Sigmoid colon (tissue), 7 donors: ENCODE results near the gene IL31. TPM values are rescaled to one million over a fixed set of nuclear protein-coding genes. Genes with fewer than 3 reads are reported as not detected.
A peak's percentile ranks its signal among the peaks of the same experiment; 100 is the strongest.

Source experiments
- DNase-seq: peaks from one replicate; pipeline ENCODE4 v3.0.0-alpha.2; 2019
- H3K27ac ChIP-seq, 4 donors: fragments of 200-600 bp; sonication (generic); one replicate each; pipeline ENCODE4 v1.5.1; 2016 to 2019; ENCODE audit warnings: mild to moderate bottlenecking in 1 of 4
- H3K27me3 ChIP-seq, 3 donors: fragments of 200-600 bp; sonication (generic); one replicate each; pipeline ENCODE4 v1.5.1; 2019; ENCODE audit warnings: mild to moderate bottlenecking in 1 of 3
- H3K36me3 ChIP-seq, 4 donors: fragments of 200-600 bp; sonication (generic); one replicate each; pipeline ENCODE4 v1.5.1; 2016 to 2019
- H3K4me1 ChIP-seq, 4 donors: fragments of 200-600 bp; sonication (generic); one replicate each; pipeline ENCODE4 v1.5.1; 2017 to 2019
- H3K4me3 ChIP-seq, 4 donors: fragments of 200-600 bp; sonication (generic); one replicate each; pipeline ENCODE4 v1.5.1; 2017 to 2019; ENCODE audit warnings: mild to moderate bottlenecking in 2 of 4, moderate library complexity in 1 of 4
- H3K9me3 ChIP-seq, 4 donors: fragments of 200-600 bp in 3 of 4; sonication (generic) in 3 of 4; one replicate each; pipeline versions ENCODE4 v1.5.1 to v1.6.1; 2013 to 2019
- CTCF ChIP-seq, 4 experiments: fragments of 450-650 bp in 3 of 4; fragments of 200-600 bp in 1 of 4; IDR thresholded peaks; one replicate each; pipeline ENCODE4 v1.5.1; 2016 to 2019; ENCODE audit warnings: antibody characterized with exemption in 4 of 4, mild to moderate bottlenecking in 3 of 4, moderate library complexity in 2 of 4
- EP300 ChIP-seq, 4 donors: sonication (generic); formaldehyde crosslinking; IDR thresholded peaks; one replicate each; pipeline ENCODE4 v1.6.1; 2017; ENCODE audit warnings: antibody characterized with exemption in 4 of 4
- POLR2A ChIP-seq, 2 donors: fragments of 450-650 bp; IDR thresholded peaks; one replicate each; pipeline ENCODE4 v1.6.1; 2016; ENCODE audit warnings: antibody characterized with exemption in 2 of 2, mild to moderate bottlenecking in 2 of 2, moderate library complexity in 2 of 2
- POLR2AphosphoS5 ChIP-seq, 4 donors: sonication (generic); formaldehyde crosslinking; IDR thresholded peaks; one replicate each; pipeline ENCODE4 v1.6.1; 2017; ENCODE audit warnings: antibody characterized with exemption in 4 of 4
- WGBS, 2 donors: extraction: QIAGEN DNeasy Blood & Tissue Kit; methylation state at CpG; one replicate each; pipeline ENCODE4 v1.1.7; 2013; 5-methylcytosine and 5-hydroxymethylcytosine counted together
- intact Hi-C: fragments of 100-400 bp; cut with DNase I; formaldehyde crosslinking; loops from one replicate; pipeline ENCODE4 v1.15.1; 2023
- polyA plus RNA-seq, 3 donors: library from polyadenylated mRNA; stranded (reverse); fragments of 200-250 nt; gene quantifications; one replicate each; pipeline ENCODE4 v1.2.3, GENCODE V29; 2013
- total RNA-seq, 4 donors: library from RNA; depleted of rRNA; stranded (reverse); fragments of >200 nt; gene quantifications; one replicate each; pipeline ENCODE4 v1.1.0, GENCODE V29; 2016
- donor health status: healthy with polysubstance abuse.
- donor health status: Bipolar disorder and iron deficiency.
- donor health status: healthy.

IL31 gene
- total and polyA plus RNA-seq, 7 donors = not detected

DNA sequence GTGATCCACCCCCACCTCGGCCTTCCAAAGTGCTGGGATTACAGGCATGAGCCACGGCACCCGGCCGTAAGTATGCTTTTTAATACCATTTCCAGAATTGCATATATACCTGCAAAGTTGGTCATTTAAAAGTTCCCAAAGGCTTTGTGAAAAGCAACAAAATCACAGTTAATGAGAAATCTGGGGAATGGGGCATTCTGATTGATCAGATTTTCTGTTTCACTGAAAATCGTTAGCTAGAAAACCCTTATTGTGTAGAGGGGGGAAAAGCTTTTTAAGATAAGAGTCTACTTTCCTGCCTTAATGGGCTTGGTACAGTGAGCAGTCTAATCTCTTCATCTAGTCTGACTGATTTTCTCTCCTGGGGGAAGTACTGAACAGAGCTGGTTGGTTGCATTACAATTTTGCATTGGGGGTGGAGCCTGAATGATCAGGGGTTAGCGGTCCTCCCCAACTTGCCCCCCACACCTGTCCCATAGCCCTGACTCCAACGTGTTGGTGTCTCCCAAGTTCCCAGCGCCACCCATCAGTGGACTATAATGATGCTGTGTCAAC, 23.8 kb downstream of the IL31 start:
- Histone ChIP-seq H3K4me3 (no peak overlapping the region), H3K27me3 (no peaks in the 10 kb centered on the region), H3K36me3 (no peaks in the 10 kb centered on the region), H3K4me1 (peaks cover 0 to 12% (median 9%) of the 10 kb centered on the region in 4 donors), H3K27ac (no peak overlapping the region), H3K9me3 (no peaks in the 10 kb centered on the region)
- WGBS, 2 donors = 69 to 79% methylated on average over 8 of the region's 8 CpGs
- DNase-seq = no peak
- intact Hi-C loops = no loop called here
- TF ChIP-seq EP300 (IDR thresholded peaks at IDR 0.05) (no peak), CTCF (IDR thresholded peaks at IDR 0.05) (no peak), POLR2AphosphoS5 (IDR thresholded peaks at IDR 0.05) (no peak), POLR2A (IDR thresholded peaks at IDR 0.05) (no peak)

GRCh38 chr12:122148657-122149056, 25.4 kb downstream of the IL31 start:
- H3K4me3 ChIP-seq = no peak overlapping the region
- H3K27me3 ChIP-seq = no peaks in the 10 kb centered on the region
- H3K36me3 ChIP-seq = peaks cover under 1 to 9% (median 2%) of the 10 kb centered on the region in 4 donors
- no peaks in the 10 kb centered on the region for H3K9me3 ChIP-seq
- DNase-seq = no peak
- TF ChIP-seq POLR2AphosphoS5 (IDR thresholded peaks at IDR 0.05) (peak in 1 of 4 donors; percentile 10), EP300 (IDR thresholded peaks at IDR 0.05) (no peak), CTCF (IDR thresholded peaks at IDR 0.05) (no peak), POLR2A (IDR thresholded peaks at IDR 0.05) (no peak)
- H3K27ac ChIP-seq = peak overlapping the region in 1 of 4 donors; percentile 48
- H3K4me1 ChIP-seq = peaks cover 0 to 12% (median 9%) of the 10 kb centered on the region in 4 donors
- WGBS, 2 donors = 27 to 65% methylated on average over 6 of the region's 6 CpGs
- intact Hi-C loops = no loop called here

DNA sequence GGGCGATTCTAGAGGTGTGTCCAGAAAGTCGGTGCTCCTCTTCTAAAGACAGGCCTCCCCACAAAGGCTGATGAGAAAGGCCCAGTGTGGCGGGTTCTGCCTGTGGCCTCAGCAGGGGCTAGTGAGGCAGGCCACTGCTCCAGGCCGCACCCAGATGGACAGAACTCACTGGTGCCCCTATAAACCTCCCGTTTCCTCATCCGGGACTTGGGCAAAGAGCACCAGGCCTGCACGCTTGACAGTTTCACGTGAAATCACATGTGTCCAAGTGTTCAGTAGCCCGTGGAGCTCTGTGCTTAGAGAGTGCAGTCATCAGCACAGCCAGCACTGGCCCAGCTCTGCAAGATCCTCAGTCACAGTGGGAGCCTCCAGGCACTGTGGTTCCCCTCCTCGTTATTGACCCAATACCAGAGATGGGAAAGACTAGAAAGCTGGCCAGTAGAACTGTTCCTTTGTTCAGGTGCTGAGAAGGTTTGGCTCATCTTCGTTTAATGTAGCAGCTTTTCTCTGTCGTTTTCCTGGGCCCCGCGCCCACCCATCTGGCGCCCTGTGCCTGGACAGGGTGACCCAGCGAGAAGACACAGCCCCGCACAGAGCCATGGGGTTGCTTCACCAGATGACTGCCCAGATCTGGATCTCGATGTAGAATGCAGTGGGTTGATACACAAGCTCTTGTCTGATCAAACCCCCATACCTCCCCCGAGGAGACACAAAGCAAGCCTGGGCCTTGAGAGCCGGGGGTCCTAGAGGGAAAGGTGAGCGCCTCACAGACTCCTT, 26.3 kb downstream of the IL31 start:
- no peak for DNase-seq
- no peak overlapping the region for H3K4me3 ChIP-seq
- H3K27me3 ChIP-seq = no peaks in the 10 kb centered on the region
- peaks cover 0 to 12% (median 9%) of the 10 kb centered on the region in 4 donors for H3K4me1 ChIP-seq
- WGBS, 2 donors = 49 to 83% methylated on average over 21 of the region's 21 CpGs
- intact Hi-C loops = no loop called here
- no peaks in the 10 kb centered on the region for H3K9me3 ChIP-seq
- peak overlapping the region in 1 of 4 donors; percentile 48 for H3K27ac ChIP-seq
- no peak for TF ChIP-seq CTCF (IDR thresholded peaks at IDR 0.05)
- peak in 2 of 4 donors; percentile 30 to 36 for TF ChIP-seq POLR2AphosphoS5 (IDR thresholded peaks at IDR 0.05)
- TF ChIP-seq EP300 (IDR thresholded peaks at IDR 0.05) = no peak
- H3K36me3 ChIP-seq = peaks cover 10 to 18% (median 12%) of the 10 kb centered on the region in 4 donors

GRCh38 chr12:122145505-122146330, 28.3 kb downstream of the IL31 start:
- no peak for TF ChIP-seq EP300 (IDR thresholded peaks at IDR 0.05)
- no peak for TF ChIP-seq POLR2AphosphoS5 (IDR thresholded peaks at IDR 0.05)
- no peak for TF ChIP-seq POLR2A (IDR thresholded peaks at IDR 0.05)
- no peak for TF ChIP-seq CTCF (IDR thresholded peaks at IDR 0.05)
- DNase-seq = no peak
- no peak overlapping the region for H3K27ac ChIP-seq
- H3K4me1 ChIP-seq = peaks cover 0 to 12% (median 9%) of the 10 kb centered on the region in 4 donors
- H3K9me3 ChIP-seq = no peaks in the 10 kb centered on the region
- 85 to 90% methylated on average over 23 of the region's 23 CpGs for WGBS, 2 donors
- H3K4me3 ChIP-seq = no peak overlapping the region
- intact Hi-C loops = no loop called here
- H3K27me3 ChIP-seq = no peaks in the 10 kb centered on the region
- H3K36me3 ChIP-seq = peaks cover 29 to 38% (median 32%) of the 10 kb centered on the region in 4 donors
